Hepatocyte (in vitro differentiated cells): ENCODE results near the gene PLGLB1. TPM values are rescaled to one million over a fixed set of nuclear protein-coding genes. Genes with fewer than 3 reads are reported as not detected.
"Not testable (repeated sequence)": the region's sequence is repeated elsewhere in the genome, so short reads cannot be mapped to it uniquely, and the experiment has no call there.

Experiments used
- DNase-seq: peaks from one replicate; pipeline ENCODE4 v3.0.0-alpha.2; 2016; ENCODE audit warnings: low spot score
- H2AFZ ChIP-seq: fragments of 200-600 bp; sonication (generic); 2 replicates; pipeline ENCODE4 v1.6.0; 2016; ENCODE audit warnings: antibody characterized with exemption, mild to moderate bottlenecking
- H3K27ac ChIP-seq: fragments of 200-600 bp; sonication (generic); 2 replicates; pipeline ENCODE4 v1.5.1; 2016; ENCODE audit warnings: mild to moderate bottlenecking
- H3K27me3 ChIP-seq: fragments of 200-600 bp; sonication (generic); 2 replicates; pipeline ENCODE4 v1.6.1; 2016
- H3K36me3 ChIP-seq: fragments of 200-600 bp; sonication (generic); replicated peaks from 2 replicates; pipeline ENCODE4 v1.5.1; 2016; ENCODE audit warnings: low read depth; ENCODE audit not compliant: insufficient read depth
- H3K4me1 ChIP-seq: fragments of 200-600 bp; sonication (generic); 2 replicates; pipeline ENCODE4 v1.5.1; 2016; ENCODE audit warnings: mild to moderate bottlenecking, moderate library complexity; ENCODE audit not compliant: insufficient read depth
- H3K4me2 ChIP-seq: fragments of 200-600 bp; sonication (generic); 2 replicates; pipeline ENCODE4 v1.6.0; 2016
- H3K4me3 ChIP-seq: fragments of 200-600 bp; sonication (generic); 2 replicates; pipeline ENCODE4 v1.5.1; 2016; ENCODE audit warnings: mild to moderate bottlenecking
- H3K79me2 ChIP-seq: fragments of 200-600 bp; sonication (generic); 2 replicates; pipeline ENCODE4 v1.6.0; 2017; ENCODE audit warnings: mild to moderate bottlenecking
- H3K9me2 ChIP-seq: fragments of 200-600 bp; sonication (generic); replicated peaks from 2 replicates; pipeline ENCODE4 v1.6.0; 2017; ENCODE audit warnings: mild to moderate bottlenecking; ENCODE audit not compliant: insufficient read depth
- H3K9me3 ChIP-seq: fragments of 200-600 bp; sonication (generic); 2 replicates; pipeline ENCODE4 v1.5.1; 2016; ENCODE audit warnings: low read depth, mild to moderate bottlenecking
- H4K20me1 ChIP-seq: fragments of 200-600 bp; sonication (generic); 2 replicates; pipeline ENCODE4 v1.6.0; 2016; ENCODE audit warnings: mild to moderate bottlenecking; ENCODE audit not compliant: insufficient read depth, poor library complexity, severe bottlenecking
- CTCF ChIP-seq: fragments of 200-600 bp; sonication (generic); IDR thresholded peaks from 2 replicates; pipeline ENCODE4 v1.5.1; 2016; ENCODE audit warnings: antibody characterized with exemption, mild to moderate bottlenecking; ENCODE audit not compliant: poor library complexity
- WGBS: methylation state at CpG from one replicate; pipeline ENCODE4 v1.1.6; 2016; ENCODE audit warnings: low lambda C conversion rate; ENCODE audit errors: missing lambda C conversion rate; 5-methylcytosine and 5-hydroxymethylcytosine counted together
- polyA plus RNA-seq: library from polyadenylated mRNA; unstranded; fragments of >200 nt; fragmentation: Nextera tagmentation; extraction: Ambion mirVana; gene quantifications from 2 replicates; pipeline ENCODE4 v1.2.1, GENCODE V29; 2016
- total RNA-seq: library from RNA; depleted of rRNA; stranded (reverse); fragments of >200 nt; gene quantifications from 2 replicates; pipeline ENCODE4 v1.2.3, GENCODE V29; 2014

PLGLB1 gene
- total and polyA plus RNA-seq, 2 experiments from 2014 or later: 6.6 to 9.8 TPM

- H3K27me3 ChIP-seq, H4K20me1 ChIP-seq, H3K4me3 ChIP-seq, H3K9me3 ChIP-seq, H3K79me2 ChIP-seq, DNase-seq, H3K9me2 ChIP-seq, H3K27ac ChIP-seq, H3K4me2 ChIP-seq, H3K4me1 ChIP-seq, H2AFZ ChIP-seq, H3K36me3 ChIP-seq: not testable (repeated sequence)
- no CpG with 5 or more reads among the region's 7 CpGs for WGBS
- peak; percentile 32 for TF ChIP-seq CTCF
Measured at GRCh38 chr2:87041321-87041978, 19.8 kb upstream of the PLGLB1 start.

GRCh38 chr2:87028607-87029006 lies 7.0 kb upstream of the PLGLB1 start:
- H2AFZ ChIP-seq, H3K9me2 ChIP-seq, H3K4me3 ChIP-seq, H3K79me2 ChIP-seq, H3K9me3 ChIP-seq, H4K20me1 ChIP-seq, H3K36me3 ChIP-seq, H3K27ac ChIP-seq, H3K4me2 ChIP-seq, H3K27me3 ChIP-seq, H3K4me1 ChIP-seq, DNase-seq: not testable (repeated sequence)

- H4K20me1 ChIP-seq, H3K27me3 ChIP-seq: not testable (repeated sequence)
Measured at GRCh38 chr2:87026816-87027215, 5.2 kb upstream of the PLGLB1 start.

GRCh38 chr2:87025927-87026326 lies 4.3 kb upstream of the PLGLB1 start:
- H2AFZ ChIP-seq, H3K27ac ChIP-seq, DNase-seq, H3K9me3 ChIP-seq, H3K36me3 ChIP-seq, H3K4me2 ChIP-seq, H3K4me1 ChIP-seq, H3K79me2 ChIP-seq, H4K20me1 ChIP-seq, H3K27me3 ChIP-seq, H3K4me3 ChIP-seq, H3K9me2 ChIP-seq: not testable (repeated sequence)
- WGBS: 67% methylated on average over 2 of the region's 6 CpGs

More at GRCh38 chr2:87026816-87027215, 5.2 kb upstream of the PLGLB1 start:
- H3K79me2 ChIP-seq, H3K36me3 ChIP-seq, H3K4me1 ChIP-seq, DNase-seq, H2AFZ ChIP-seq, H3K4me3 ChIP-seq, H3K4me2 ChIP-seq, H3K9me2 ChIP-seq, H3K9me3 ChIP-seq, H3K27ac ChIP-seq: not testable (repeated sequence)
- no CpG with 5 or more reads among the region's 1 CpG for WGBS

- not testable (repeated sequence) for H3K27me3 ChIP-seq, H3K4me3 ChIP-seq, H3K4me1 ChIP-seq, H2AFZ ChIP-seq, H3K9me3 ChIP-seq, H3K9me2 ChIP-seq, DNase-seq, H3K27ac ChIP-seq, H3K36me3 ChIP-seq, H3K4me2 ChIP-seq, H4K20me1 ChIP-seq, H3K79me2 ChIP-seq
- WGBS: 85% methylated on average over 5 of the region's 8 CpGs
Measured at GRCh38 chr2:87023988-87024615, 2.5 kb upstream of the PLGLB1 start.

GRCh38 chr2:87021043-87021442 lies 601 bp downstream of the PLGLB1 start:
- not testable (repeated sequence) for H3K4me2 ChIP-seq, H2AFZ ChIP-seq, H3K79me2 ChIP-seq, H3K27ac ChIP-seq, H3K27me3 ChIP-seq, H3K9me2 ChIP-seq, H3K9me3 ChIP-seq, H3K4me3 ChIP-seq, H3K36me3 ChIP-seq, H3K4me1 ChIP-seq, H4K20me1 ChIP-seq, DNase-seq
- WGBS: no CpG with 5 or more reads among the region's 8 CpGs

- not testable (repeated sequence) for H3K4me1 ChIP-seq, H3K4me2 ChIP-seq, H3K9me3 ChIP-seq, H3K27me3 ChIP-seq, H2AFZ ChIP-seq, H3K27ac ChIP-seq, H3K9me2 ChIP-seq, H3K79me2 ChIP-seq, H3K36me3 ChIP-seq, DNase-seq, H3K4me3 ChIP-seq, H4K20me1 ChIP-seq
- 96% methylated on average over 4 of the region's 9 CpGs for WGBS
Measured at GRCh38 chr2:87019053-87019452, 2.6 kb downstream of the PLGLB1 start.

- not testable (repeated sequence) for H3K4me2 ChIP-seq, H3K36me3 ChIP-seq, H3K4me1 ChIP-seq, DNase-seq, H3K27me3 ChIP-seq, H3K27ac ChIP-seq, H2AFZ ChIP-seq, H3K79me2 ChIP-seq, H3K9me3 ChIP-seq, H3K9me2 ChIP-seq, H3K4me3 ChIP-seq, H4K20me1 ChIP-seq
- 69% methylated on average over 4 of the region's 9 CpGs for WGBS
Measured at GRCh38 chr2:87014489-87015169, 7.0 kb downstream of the PLGLB1 start.
